EL (cell line): Measurements from ENCODE around the gene PRKAR2A.
A peak's percentile ranks its signal among the peaks of the same experiment; 100 is the strongest.
"Not testable (repeated sequence)": the region's sequence is repeated elsewhere in the genome, so short reads cannot be mapped to it uniquely, and the experiment has no call there.

Source experiments
- DNase-seq: peaks from one replicate; pipeline ENCODE4 v3.0.0-alpha.2; 2016

The PRKAR2A gene

GRCh38 chr3:48835650-48836366 is 11.9 kb downstream of the PRKAR2A start:
- DNase-seq: no peak

DNA sequence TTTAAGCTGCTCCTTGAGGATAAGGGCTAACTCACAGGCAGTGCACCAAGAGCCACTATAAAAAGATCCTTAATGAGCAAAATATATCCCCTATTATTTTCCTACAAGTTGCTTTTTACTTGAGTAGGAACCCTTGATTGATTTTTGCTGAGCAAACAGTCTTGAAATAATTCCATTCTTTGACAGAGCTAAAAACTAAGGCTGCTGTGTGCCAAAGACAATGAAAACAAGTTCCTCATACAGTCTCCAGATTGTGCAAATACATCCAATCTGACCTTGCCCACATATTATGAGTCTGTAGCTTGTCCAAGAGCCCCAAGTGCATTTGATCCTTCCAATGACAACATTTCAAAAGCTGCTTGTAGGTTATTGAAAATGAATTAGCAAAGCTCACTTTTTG is 15.0 kb downstream of the PRKAR2A start:
- DNase-seq: no peak

DNA sequence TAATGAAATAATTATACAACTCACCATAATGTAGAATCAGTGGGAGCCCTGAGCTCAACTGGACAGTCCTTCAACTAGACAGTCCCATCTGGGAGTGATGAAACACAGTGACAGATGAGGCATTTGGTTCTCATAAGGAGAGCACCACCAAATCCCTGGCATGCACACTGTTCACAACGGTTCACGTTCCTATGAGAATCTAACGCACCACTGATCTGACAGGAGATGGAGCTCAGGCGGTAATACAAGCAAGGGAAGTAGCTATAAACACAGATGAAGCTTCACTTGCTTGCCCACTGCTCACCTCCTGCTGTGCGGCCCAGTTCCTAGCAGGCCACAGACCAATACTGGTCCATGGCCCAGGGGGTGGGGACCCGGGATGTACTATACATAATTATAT is 17.0 kb downstream of the PRKAR2A start:
- no peak for DNase-seq

GRCh38 chr3:48829525-48829924 is 18.1 kb downstream of the PRKAR2A start:
- not testable (repeated sequence) for DNase-seq

GRCh38 chr3:48827874-48828273 is 19.8 kb downstream of the PRKAR2A start:
- DNase-seq: not testable (repeated sequence)

- peak; percentile 85 for DNase-seq
These were observed 21.2 kb downstream of the PRKAR2A start for GRCh38 chr3:48826451-48826850.

- DNase-seq: peak; percentile 34
These were observed 26.9 kb downstream of the PRKAR2A start for GRCh38 chr3:48820612-48821324.

- DNase-seq: no peak
These were observed 28.1 kb downstream of the PRKAR2A start for GRCh38 chr3:48819234-48820221.

GRCh38 chr3:48811524-48811923 is 36.1 kb downstream of the PRKAR2A start:
- DNase-seq: no peak

GRCh38 chr3:48804930-48805329 is 42.7 kb downstream of the PRKAR2A start:
- no peak for DNase-seq

DNA sequence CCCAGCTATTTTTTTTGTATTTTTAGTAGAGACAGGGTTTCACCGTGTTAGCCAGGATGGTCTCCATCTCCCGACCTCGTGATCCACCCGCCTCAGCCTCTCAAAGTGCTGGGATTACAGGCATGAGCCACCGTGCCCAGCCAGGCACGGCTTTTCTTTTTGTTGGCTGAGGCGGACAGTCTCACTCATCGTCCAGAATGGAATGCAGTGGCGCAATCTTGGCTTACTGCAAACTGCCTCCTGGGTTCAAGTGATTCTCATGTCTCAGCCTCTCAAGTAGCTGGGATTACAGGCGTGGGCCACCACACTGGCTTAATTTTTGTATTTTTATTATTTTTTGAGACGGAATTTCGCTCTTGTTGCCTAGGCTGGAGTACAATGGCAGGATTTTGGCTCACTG is 46.8 kb downstream of the PRKAR2A start:
- not testable (repeated sequence) for DNase-seq

DNA sequence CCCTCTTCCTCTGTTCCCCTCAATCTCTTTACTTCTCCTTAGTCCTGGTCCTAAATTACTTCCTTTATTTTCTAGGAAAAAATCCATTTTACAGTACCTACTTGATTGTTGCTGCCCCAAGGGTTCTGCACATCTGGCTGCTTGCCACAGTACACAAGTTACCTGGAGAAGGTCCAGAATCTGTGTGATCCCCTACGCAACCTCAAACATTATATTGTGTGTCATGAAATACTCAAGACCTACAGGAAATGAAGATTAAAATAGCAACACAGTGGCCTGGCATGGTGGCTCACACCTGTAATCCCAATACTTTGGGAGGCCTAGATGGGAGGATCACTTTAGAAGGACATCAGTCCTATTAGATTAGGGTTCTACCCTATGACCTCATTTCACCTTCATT is 48.7 kb downstream of the PRKAR2A start:
- DNase-seq: no peak

GRCh38 chr3:48797626-48798025 is 50.0 kb downstream of the PRKAR2A start:
- DNase-seq: no peak

DNA sequence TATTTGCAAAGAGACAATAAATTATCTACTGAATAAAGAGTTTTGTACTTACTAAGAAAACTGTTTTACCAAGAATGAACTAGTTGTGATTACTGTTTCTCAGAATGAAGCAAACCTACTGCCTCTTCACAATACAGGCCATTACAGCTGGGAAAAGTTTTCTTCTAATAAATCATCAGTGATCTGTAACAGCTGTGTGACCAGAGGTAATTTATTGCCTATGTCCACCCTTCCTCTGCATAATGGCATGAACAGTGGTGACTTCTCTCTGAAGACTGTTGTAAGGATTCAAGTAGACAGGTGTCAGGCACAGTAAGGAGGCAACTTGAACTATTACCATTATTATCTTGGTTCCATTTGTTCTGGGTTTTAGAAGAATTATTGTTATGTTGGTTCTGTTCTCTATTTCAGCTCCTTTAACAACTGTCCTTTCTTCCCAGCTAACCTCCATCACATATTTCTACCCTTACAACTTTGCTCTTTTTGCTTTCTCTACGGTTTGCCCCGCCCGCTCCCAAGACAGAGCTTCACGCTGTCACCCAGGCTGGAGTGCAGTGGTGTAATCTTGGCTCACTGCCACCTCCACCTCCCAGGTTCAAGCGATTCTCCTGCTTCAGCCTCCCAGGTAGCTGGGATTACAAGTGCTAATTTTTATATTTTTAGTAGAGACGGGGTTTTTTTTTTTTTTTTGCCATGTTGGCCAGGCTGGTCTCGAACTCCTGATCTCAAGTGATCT is 51.5 kb downstream of the PRKAR2A start:
- DNase-seq: no peak

GRCh38 chr3:48793484-48793883 is 54.2 kb downstream of the PRKAR2A start:
- DNase-seq: not testable (repeated sequence)

DNA sequence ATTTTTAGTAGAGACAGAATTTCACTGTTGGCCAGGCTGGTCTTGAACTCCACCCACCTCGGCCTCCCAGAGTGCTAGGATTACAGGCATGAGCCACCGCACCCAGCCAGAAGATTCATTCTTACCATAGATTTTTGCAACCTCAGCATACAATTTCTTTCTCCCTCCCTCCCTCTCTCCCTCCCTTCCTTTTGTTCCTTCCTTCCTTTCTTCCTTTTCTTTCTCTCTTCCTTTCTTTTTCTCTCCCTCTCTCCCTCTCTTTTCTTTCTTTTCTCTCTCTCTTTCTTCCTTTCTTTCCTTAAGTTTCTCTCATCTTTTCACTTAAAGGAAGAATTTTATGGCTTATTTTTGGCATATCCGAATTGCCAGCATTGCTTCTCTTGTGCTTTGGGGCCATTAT is 58.0 kb downstream of the PRKAR2A start:
- no peak for DNase-seq

GRCh38 chr3:48788544-48789162 is 59.0 kb downstream of the PRKAR2A start:
- DNase-seq: no peak

DNA sequence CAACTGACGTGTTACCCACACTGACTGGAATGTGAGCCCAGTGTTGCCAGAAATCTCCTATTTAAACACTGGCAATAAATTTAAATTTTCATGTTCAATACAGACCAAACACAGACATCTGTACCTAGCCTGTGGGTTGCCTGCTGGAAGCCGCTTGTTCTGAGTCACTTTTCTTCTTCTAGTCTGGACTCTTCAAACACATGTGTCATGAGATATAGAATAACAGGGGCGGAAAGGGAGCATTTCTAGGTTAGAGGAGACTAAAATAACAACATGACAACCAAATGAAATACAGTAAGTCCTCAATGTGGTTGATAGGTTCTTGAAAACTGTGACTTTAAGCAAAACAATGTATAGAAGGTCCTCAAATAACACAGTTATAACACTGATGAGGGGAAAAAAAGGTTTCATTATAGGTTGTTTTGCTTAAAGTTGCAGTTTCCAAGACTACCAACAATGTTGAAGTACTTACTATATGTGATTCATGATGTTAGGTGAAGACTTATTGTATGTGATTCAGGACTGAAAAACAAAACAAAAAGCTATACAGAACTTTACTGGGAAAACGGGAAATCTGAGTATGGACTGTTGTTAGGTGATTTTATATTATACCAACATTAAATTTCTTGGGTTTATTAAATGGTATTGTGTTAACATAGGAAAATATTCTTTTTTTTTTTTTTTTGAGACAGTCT is 63.1 kb downstream of the PRKAR2A start:
- peak; percentile 6 for DNase-seq

DNA sequence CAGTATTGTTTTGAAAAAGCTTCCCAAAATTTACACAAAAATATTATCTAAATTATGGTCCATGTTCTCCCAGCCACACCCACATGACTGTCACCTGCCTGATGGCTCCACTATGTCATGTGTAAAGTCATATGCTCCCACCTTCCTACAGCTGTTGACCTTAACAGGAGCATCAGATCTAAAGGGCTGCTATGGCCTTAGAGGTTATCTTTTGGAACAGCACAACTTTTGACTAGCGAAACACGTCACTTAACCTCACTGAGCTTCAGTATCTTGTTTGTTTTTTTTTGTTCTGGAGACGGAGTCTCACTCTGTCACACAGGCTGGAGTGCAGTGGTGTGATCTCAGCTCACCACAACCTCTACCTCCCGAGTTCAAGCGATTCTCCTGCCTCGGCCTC is 64.4 kb downstream of the PRKAR2A start:
- no peak for DNase-seq

GRCh38 chr3:48782046-48782445 is 65.6 kb downstream of the PRKAR2A start:
- DNase-seq: no peak

DNA sequence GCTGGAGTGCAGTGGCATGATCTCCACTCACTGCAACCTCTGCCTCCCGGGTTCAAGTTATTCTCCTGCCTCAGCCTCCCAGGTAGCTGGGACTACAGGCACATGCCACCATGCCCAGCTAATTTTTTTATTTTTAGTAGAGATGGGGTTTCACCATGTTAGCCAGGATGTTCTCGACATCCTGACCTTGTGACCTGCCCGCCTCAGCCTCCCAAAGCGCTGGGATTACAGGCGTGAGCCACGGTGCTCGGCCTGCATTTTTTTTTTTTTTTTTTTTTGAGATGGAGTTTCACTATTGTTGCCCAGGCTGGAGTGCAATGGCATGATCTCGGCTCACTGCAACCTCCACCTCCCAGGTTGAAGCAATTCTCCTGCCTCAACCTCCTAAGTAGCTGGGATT is 69.1 kb downstream of the PRKAR2A start:
- DNase-seq: not testable (repeated sequence)
